GM12873 (cell line): Measurements from ENCODE around the gene FBXW7.

Experiments used
- CTCF ChIP-seq: IDR thresholded peaks from 2 replicates; pipeline ENCODE4 v1.5.1; 2012; ENCODE audit warnings: low read depth, mild to moderate bottlenecking, moderate library complexity, low read length, control low read depth; ENCODE audit not compliant: insufficient read depth; ENCODE audit errors: missing control alignments

FBXW7 gene

DNA sequence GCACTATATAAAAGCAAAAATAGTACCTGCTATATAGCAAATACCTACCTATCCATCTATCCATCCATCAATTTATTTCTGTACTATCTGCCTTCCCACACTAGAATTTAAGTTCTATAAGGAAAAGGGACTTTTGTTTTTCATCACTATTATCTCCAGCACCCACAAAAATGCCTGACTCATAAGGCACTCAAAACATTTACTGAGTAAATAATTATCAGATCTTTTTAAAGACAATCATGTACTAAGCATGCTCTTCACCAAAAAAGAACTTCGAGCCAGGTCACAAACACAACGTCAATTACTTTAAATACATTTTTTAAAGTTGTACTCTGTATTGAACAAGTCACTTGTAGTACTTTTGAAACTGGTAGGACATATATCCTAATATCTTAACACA lies 119.9 kb downstream of the FBXW7 start:
- no peak for TF ChIP-seq CTCF

- TF ChIP-seq CTCF = peak; percentile 61
These were observed 127.2 kb downstream of the FBXW7 start for GRCh38 chr4:152408514-152409327.

GRCh38 chr4:152401424-152401823 lies 134.5 kb downstream of the FBXW7 start:
- TF ChIP-seq CTCF = no peak

DNA sequence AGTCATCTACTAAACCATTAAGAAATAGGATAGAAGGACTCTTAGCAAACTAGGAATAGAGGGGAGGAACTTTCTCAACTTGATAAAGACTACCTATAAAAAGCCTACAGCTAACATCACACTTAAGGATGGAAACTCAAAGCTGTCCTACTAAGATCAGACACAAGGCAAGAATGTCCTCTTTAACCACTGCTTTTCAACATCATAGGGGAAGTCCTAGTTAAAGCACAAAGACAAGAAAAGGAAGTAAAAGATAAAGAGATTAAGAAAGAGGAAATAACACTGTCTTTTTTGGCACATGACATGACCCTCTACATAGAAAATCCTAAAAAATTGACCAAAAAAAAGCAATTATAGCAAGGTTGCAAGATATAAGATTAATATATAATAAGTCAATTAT lies 136.6 kb downstream of the FBXW7 start:
- TF ChIP-seq CTCF = no peak

DNA sequence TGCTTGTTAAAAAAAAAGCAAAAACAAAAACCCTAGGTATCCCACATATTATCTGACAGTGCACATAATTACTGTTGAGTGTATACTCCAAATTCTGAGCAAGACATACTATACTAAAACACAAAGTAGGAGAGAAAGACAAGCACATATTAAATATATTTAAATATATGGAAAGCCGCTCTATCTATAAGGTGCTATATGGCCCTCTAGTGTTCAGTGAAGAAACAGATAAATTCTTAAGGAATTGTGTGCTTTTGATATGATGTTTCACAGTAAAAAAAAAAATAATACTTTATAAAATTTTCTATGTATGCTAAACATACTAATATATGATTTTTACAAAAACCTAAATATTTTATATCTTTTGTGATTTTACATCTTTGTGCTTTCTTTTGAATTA lies 137.8 kb downstream of the FBXW7 start:
- no peak for TF ChIP-seq CTCF

DNA sequence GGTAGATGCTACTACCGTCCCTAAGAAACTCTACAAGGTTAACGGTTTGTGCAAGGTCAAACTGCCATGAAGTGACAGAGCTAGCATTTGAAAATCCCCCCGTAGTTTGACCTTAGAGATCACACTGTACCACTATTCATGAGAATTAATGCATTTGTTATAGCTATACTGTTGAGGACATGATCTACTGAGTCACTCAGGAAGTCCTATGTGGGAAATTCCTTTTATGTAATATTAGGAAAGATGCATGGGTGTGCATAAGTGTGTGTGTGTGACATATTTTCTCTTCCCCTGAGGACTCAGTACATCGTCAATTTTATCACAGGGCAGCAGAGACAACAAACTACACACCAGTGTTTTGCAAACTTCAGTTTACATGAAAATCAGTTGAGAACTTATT lies 141.1 kb downstream of the FBXW7 start:
- no peak for TF ChIP-seq CTCF

DNA sequence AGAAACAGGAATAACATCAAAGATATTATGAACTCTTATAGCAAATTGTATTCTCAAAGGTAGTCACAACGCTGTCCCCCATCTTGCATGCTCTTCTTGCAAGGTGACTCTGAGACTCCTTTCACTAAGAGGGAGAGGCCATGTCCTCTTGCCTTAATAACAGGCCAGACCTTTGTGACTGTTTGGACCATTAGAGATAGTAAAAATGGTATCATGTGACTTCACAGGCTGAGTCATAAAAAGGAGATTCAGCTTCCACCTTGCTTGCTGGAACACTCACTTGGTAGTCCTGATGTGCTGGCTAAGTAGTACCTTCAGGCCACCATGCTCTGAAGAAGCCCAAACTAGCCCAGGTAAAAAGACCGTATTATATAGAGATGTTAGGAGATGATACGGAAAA lies 143.8 kb downstream of the FBXW7 start:
- TF ChIP-seq CTCF = no peak
